ENCODE results near the gene POLR3A. TPM values are rescaled to one million over a fixed set of nuclear protein-coding genes. Genes with fewer than 3 reads are reported as not detected.
"Not testable (repeated sequence)": the region's sequence is repeated elsewhere in the genome, so short reads cannot be mapped to it uniquely, and the experiment has no call there.

Gene POLR3A
- total RNA-seq, 4 donors from 2014 or later = 10.0 to 19.4 (median 14.6) TPM

DNA sequence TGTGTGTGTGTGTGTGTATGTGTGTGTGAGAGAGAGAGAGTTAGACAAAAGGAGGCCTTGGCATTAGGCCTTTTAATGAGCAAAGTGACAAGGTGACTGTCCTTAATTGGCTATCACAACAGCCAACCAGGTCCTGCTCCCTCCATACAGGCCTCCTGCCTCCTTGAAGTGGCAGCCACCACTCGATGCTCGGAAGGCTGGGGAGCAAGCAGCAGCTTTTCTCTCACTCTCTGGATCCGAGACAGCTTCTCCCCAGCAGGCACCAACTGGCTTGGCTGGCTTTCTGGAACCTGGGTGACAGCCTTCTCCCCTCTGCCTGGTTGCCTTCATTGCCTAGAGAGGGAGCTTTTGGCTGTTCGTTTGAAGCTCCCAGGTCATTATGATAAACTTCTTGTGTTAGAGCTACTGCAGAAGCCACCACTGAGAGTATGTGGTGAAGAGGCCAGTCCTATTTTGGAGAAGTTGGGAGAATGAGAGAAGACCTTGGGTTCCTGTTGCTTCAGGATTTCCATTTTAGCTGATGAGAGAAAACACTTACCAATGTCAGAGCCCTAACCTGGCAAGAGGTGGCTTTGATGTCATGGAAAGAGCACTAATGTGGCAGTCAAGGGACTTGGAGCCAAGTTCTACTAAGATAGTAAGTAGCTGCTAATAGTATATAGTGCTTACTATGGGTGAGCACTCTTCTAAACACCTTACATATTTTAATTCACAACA lies 42.0 kb upstream of the POLR3A start:
- H3K27ac ChIP-seq = no peak overlapping the region
- no peaks in the 10 kb centered on the region for H3K36me3 ChIP-seq
- no peaks in the 10 kb centered on the region for H3K9me3 ChIP-seq
- H3K4me1 ChIP-seq = no peaks in the 10 kb centered on the region
- no peak overlapping the region for H3K4me3 ChIP-seq
- intact Hi-C loops (cut with DNase I; ENCODE audit: low total_unique reads) = no loop called here
- TF ChIP-seq POLR2A (IDR thresholded peaks at IDR 0.05) = no peak
- TF ChIP-seq, protein P1, sequence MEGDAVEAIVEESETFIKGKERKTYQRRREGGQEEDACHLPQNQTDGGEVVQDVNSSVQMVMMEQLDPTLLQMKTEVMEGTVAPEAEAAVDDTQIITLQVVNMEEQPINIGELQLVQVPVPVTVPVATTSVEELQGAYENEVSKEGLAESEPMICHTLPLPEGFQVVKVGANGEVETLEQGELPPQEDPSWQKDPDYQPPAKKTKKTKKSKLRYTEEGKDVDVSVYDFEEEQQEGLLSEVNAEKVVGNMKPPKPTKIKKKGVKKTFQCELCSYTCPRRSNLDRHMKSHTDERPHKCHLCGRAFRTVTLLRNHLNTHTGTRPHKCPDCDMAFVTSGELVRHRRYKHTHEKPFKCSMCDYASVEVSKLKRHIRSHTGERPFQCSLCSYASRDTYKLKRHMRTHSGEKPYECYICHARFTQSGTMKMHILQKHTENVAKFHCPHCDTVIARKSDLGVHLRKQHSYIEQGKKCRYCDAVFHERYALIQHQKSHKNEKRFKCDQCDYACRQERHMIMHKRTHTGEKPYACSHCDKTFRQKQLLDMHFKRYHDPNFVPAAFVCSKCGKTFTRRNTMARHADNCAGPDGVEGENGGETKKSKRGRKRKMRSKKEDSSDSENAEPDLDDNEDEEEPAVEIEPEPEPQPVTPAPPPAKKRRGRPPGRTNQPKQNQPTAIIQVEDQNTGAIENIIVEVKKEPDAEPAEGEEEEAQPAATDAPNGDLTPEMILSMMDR (IDR thresholded peaks at IDR 0.05) = no peak
- H3K27me3 ChIP-seq = no peaks in the 10 kb centered on the region
- no peak for DNase-seq

DNA sequence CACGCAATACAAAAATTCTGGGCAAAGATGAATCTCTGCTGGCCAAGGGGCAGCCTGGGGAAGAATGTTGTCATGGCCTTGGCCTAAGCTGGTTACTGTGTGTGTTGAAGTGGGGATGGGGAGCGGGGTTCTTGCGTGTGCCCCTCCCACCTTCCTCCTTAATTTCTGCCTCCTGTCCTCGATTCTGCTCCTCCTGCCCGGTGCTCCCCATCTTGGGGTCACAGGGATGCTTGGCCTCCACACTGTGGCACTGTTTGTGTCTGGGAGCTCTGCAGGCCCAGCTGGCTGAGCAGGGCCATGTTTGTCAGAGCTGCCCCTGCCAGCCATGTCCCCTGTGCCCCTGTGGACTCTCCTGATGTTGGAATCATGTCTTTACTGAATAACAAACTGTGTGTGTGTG lies 41.4 kb upstream of the POLR3A start:
- DNase-seq = no peak
- H3K27ac ChIP-seq = no peak overlapping the region
- no peaks in the 10 kb centered on the region for H3K4me1 ChIP-seq
- intact Hi-C loops (cut with DNase I; ENCODE audit: low total_unique reads) = no loop called here
- H3K4me3 ChIP-seq = no peak overlapping the region
- TF ChIP-seq, protein P1 (IDR thresholded peaks at IDR 0.05) = no peak
- no peak for TF ChIP-seq POLR2A (IDR thresholded peaks at IDR 0.05)
- no peaks in the 10 kb centered on the region for H3K27me3 ChIP-seq
- no peaks in the 10 kb centered on the region for H3K36me3 ChIP-seq
- no peaks in the 10 kb centered on the region for H3K9me3 ChIP-seq

DNA sequence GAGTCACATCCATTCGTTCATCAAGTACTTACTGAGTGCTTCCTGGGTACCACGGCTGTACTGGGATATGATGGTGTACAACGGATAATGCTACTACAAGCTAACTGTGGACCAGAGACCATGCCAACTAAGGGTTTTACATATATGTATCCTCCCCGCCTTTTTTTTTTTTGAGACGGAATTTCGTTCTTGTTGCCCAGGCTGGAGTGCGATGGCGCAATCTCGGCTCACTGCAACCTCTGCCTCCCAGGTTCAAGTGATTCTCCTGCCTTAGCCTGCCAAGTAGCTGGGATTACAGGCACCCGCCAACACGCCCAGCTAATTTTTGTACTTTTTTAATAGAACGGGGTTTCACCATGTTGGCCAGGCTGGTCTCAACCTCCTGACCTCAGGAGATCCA lies 40.7 kb upstream of the POLR3A start:
- H3K36me3 ChIP-seq; H3K27me3 ChIP-seq; H3K4me3 ChIP-seq; H3K9me3 ChIP-seq; intact Hi-C loops (cut with DNase I; ENCODE audit: low total_unique reads); DNase-seq; H3K27ac ChIP-seq; H3K4me1 ChIP-seq: not testable (repeated sequence)

DNA sequence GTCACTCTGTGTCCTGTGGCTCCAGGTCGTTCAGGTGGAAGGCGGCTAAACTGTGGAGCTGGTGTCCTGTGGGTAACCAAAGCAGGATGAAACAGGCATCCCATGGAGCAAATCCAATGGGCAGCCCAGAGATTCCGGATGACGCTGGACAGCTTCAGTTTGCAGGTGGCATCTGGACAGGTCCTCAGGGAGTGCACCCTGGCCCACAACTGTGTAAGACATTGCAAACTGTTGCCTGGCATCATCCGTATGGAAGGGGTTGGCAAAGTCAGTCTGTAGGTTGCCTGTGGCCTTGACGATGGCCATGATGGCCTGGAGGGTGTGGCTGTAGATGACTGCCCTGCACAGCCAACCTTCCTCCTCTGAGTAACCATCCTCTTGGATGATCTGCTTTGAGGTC lies 39.8 kb upstream of the POLR3A start:
- intact Hi-C loops (cut with DNase I; ENCODE audit: low total_unique reads) = no loop called here
- Histone ChIP-seq H3K27me3 (no peaks in the 10 kb centered on the region), H3K36me3 (no peaks in the 10 kb centered on the region), H3K4me1 (no peaks in the 10 kb centered on the region), H3K4me3 (no peak overlapping the region), H3K9me3 (no peaks in the 10 kb centered on the region), H3K27ac (no peak overlapping the region)
- no peak for DNase-seq
- no peak for TF ChIP-seq POLR2A (IDR thresholded peaks at IDR 0.05)
- TF ChIP-seq, protein P1 (IDR thresholded peaks at IDR 0.05) = no peak

DNA sequence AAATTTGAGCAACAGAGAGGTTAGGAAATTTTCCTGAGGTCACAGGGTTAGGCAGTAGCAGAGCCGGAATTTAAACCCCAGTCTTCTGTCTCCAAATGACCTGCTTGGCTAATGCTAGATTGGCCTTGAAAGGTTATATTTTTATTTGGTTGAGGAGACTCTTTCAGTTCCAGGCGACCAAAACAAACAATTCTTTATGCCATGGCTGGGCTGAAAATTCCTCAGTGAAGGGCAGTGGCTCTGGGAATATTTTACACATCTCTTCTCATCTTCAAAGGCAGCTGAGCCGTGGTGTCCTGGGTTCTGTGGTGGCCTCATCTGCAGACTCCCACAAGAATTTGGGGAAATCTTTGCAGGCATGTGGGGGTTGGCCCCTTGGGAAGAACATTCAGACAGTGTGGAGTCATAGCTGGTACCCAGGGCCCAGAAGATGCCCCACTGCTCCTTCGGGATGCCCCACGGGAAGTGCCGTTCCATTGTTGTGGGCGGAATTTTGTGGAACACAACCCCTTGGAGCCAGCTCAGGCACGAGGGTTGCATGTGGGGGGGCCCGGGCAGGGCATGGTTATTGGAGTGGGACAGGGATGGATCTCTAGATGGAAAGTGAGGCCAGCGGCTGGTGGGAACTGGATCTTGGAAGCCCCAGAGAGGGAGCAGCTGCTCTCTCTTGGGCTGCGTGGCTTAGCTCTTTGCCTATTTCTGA lies 37.6 kb upstream of the POLR3A start:
- no peak overlapping the region for H3K27ac ChIP-seq
- no peaks in the 10 kb centered on the region for H3K27me3 ChIP-seq
- no peaks in the 10 kb centered on the region for H3K36me3 ChIP-seq
- no peaks in the 10 kb centered on the region for H3K4me1 ChIP-seq
- no peak for TF ChIP-seq POLR2A (IDR thresholded peaks at IDR 0.05)
- H3K4me3 ChIP-seq = no peak overlapping the region
- H3K9me3 ChIP-seq = no peaks in the 10 kb centered on the region
- no peak for DNase-seq
- intact Hi-C loops (cut with DNase I; ENCODE audit: low total_unique reads) = no loop called here

DNA sequence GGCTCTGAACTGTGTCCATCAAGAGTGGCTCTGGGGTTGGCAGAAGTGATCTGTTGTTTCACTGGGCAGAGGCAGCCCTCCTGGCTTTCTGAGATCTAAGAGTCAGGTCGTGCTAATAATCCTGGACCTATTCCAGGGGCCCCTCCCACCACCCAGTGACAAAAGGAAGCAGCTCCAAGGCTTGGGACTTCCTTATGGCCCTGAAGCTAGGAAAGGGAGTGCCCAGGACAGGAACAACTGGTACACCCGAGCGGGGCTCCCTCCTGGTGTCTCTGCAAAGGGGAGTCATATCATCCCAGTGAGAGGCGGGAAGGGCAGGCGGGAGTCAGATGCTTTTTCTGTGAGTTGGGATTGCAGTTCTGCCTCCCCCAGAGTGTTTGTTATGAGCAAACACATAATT lies 36.7 kb upstream of the POLR3A start:
- no peaks in the 10 kb centered on the region for H3K4me1 ChIP-seq
- no peak overlapping the region for H3K27ac ChIP-seq
- H3K27me3 ChIP-seq = no peaks in the 10 kb centered on the region
- H3K9me3 ChIP-seq = no peaks in the 10 kb centered on the region
- intact Hi-C loops (cut with DNase I; ENCODE audit: low total_unique reads) = no loop called here
- H3K36me3 ChIP-seq = no peaks in the 10 kb centered on the region
- TF ChIP-seq POLR2A (IDR thresholded peaks at IDR 0.05) = no peak
- TF ChIP-seq, protein P1 (IDR thresholded peaks at IDR 0.05) = no peak
- no peak for DNase-seq
- H3K4me3 ChIP-seq = no peak overlapping the region
